Adipocyte (in vitro differentiated cells): ENCODE data around the gene PPP1R12C.
A peak's percentile ranks its signal among the peaks of the same experiment; 100 is the strongest.

Experiments used
- DNase-seq: peaks from one replicate; pipeline ENCODE4 v3.0.0-alpha.2; 2015; ENCODE audit warnings: low read depth
- H3K27me3 ChIP-seq: replicated peaks from 2 replicates; pipeline ENCODE4 v1.7.0; 2013; ENCODE audit warnings: mild to moderate bottlenecking, low read length, moderate library complexity; ENCODE audit not compliant: control insufficient read depth, insufficient read depth
- H3K36me3 ChIP-seq: 2 replicates; pipeline ENCODE4 v1.7.0; 2013; ENCODE audit warnings: low read length, mild to moderate bottlenecking, moderate library complexity; ENCODE audit not compliant: control insufficient read depth, insufficient read depth, severe bottlenecking
- H3K4me1 ChIP-seq: 2 replicates; pipeline ENCODE4 v1.7.0; 2013; ENCODE audit warnings: mild to moderate bottlenecking, low read length, moderate library complexity; ENCODE audit not compliant: control insufficient read depth, insufficient read depth
- H3K4me3 ChIP-seq: 2 replicates; pipeline ENCODE4 v1.7.0; 2013; ENCODE audit warnings: mild to moderate bottlenecking, low read length, moderate library complexity
- H3K9ac ChIP-seq: 2 replicates; pipeline ENCODE4 v1.7.0; 2013; ENCODE audit warnings: mild to moderate bottlenecking, low read length, moderate library complexity
- H3K9me3 ChIP-seq: 2 replicates; pipeline ENCODE4 v1.7.0; 2013; ENCODE audit warnings: mild to moderate bottlenecking, low read length, moderate library complexity; ENCODE audit not compliant: control insufficient read depth

The PPP1R12C gene

DNA sequence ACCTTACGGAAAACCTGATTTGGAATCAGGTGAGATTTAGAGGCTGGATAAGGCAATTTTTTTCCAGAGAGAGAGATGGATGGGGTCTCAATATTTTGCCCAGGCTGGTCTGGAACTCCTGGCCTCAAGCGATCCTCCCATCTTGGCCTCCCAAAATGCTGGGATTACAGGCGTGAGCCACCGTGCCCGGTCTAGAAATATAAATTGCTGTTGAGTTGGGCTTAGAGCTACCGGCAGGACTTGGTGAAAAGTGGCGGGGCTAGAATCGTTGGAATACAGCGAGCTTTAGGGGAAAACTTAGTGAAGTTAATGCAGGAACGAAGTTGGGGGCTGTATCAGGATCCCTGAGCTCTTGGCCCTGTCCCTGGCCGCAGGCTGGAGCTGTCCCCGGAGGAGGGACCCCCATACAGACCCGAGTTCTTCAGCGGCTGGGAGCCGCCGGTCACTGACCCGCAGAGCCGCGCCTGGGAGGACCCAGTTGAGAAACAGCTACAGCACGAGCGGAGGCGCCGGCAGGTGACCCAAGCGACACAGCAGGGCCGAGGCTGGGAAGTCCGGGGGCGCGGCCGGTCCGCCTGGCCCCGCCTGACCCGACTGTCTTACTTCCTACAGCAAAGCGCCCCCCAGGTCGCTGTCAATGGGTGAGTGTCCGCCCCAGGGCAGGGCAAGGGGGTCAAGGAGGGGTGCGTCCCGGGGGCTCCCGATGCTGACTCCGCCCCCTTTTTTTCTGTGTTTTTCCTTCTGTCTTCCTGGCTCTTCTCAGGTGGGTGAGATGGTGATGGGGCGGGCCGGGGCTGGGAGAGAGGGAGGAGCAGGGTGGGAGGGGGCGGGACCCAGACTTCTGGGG lies 34.2 kb downstream of the PPP1R12C start:
- no peaks in the 10 kb centered on the region for H3K36me3 ChIP-seq
- no peak overlapping the region for H3K4me3 ChIP-seq
- peaks cover 19% of the 10 kb centered on the region for H3K4me1 ChIP-seq
- no peak for DNase-seq
- no peak overlapping the region for H3K9ac ChIP-seq
- H3K9me3 ChIP-seq: peaks cover 3% of the 10 kb centered on the region
- H3K27me3 ChIP-seq: peaks cover 70% of the 10 kb centered on the region

- DNase-seq: peak; percentile 56
Measured at GRCh38 chr19:55082020-55082851, 35.2 kb downstream of the PPP1R12C start.

GRCh38 chr19:55081770-55082019 lies 35.7 kb downstream of the PPP1R12C start:
- Histone ChIP-seq H3K27me3 (peaks cover 76% of the 10 kb centered on the region), H3K9me3 (peaks cover 3% of the 10 kb centered on the region), H3K4me3 (no peak overlapping the region), H3K4me1 (peaks cover 5% of the 10 kb centered on the region), H3K9ac (no peak overlapping the region), H3K36me3 (no peaks in the 10 kb centered on the region)
- DNase-seq: no peak

More at GRCh38 chr19:55082020-55082851, 35.2 kb downstream of the PPP1R12C start:
- H3K4me3 ChIP-seq: no peak overlapping the region
- peaks cover 70% of the 10 kb centered on the region for H3K27me3 ChIP-seq
- H3K36me3 ChIP-seq: no peaks in the 10 kb centered on the region
- H3K9me3 ChIP-seq: peaks cover 3% of the 10 kb centered on the region
- H3K4me1 ChIP-seq: peaks cover 10% of the 10 kb centered on the region
- no peak overlapping the region for H3K9ac ChIP-seq

DNA sequence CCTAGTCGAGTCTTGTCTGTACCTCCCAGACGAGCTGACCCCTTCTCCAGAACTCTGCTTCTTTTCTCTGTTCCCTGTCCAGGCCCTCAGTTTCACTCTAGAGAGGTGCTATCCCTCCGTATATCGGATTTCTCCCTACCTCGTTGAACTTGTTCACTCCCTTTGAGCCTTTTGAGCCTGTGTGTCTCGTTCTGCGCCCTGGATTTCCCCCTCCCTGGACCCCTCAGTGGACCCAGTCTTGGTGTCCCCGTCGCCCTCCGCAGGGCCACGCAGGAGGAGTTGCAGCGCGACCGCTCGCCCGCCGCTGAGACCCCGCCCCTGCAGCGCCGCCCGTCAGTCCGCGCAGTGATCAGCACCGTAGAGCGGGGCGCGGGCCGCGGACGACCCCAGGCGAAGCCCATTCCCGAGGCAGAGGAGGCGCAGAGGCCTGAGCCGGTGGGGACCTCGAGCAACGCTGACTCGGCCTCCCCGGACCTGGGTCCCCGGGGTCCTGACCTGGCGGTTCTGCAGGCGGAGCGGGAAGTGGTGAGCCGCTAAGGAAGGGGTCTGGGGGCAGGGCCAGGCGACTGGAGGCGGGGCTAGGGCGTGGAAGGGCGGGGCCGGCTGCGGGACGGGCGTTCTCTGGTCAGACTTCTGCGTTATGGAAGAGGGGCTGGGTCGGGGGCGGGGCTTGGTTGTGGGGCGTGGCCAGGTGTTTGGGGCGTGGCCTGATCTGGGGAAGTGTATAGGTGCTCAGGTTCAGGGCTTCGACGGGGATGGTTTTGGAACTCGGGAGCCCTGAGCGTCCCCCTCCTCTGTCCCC lies 36.3 kb downstream of the PPP1R12C start:
- DNase-seq: peak; percentile 42
- Histone ChIP-seq H3K27me3 (peaks cover 77% of the 10 kb centered on the region), H3K4me1 (peaks cover 3% of the 10 kb centered on the region), H3K9me3 (peaks cover 3% of the 10 kb centered on the region), H3K4me3 (peak overlapping the region; percentile 17), H3K36me3 (no peaks in the 10 kb centered on the region), H3K9ac (no peak overlapping the region)

GRCh38 chr19:55080121-55080967 lies 37.1 kb downstream of the PPP1R12C start:
- Histone ChIP-seq H3K4me1 (peaks cover 3% of the 10 kb centered on the region), H3K9me3 (peaks cover 3% of the 10 kb centered on the region), H3K9ac (no peak overlapping the region), H3K4me3 (no peak overlapping the region), H3K27me3 (peaks cover 70% of the 10 kb centered on the region), H3K36me3 (no peaks in the 10 kb centered on the region)
- DNase-seq: peak; percentile 43

DNA sequence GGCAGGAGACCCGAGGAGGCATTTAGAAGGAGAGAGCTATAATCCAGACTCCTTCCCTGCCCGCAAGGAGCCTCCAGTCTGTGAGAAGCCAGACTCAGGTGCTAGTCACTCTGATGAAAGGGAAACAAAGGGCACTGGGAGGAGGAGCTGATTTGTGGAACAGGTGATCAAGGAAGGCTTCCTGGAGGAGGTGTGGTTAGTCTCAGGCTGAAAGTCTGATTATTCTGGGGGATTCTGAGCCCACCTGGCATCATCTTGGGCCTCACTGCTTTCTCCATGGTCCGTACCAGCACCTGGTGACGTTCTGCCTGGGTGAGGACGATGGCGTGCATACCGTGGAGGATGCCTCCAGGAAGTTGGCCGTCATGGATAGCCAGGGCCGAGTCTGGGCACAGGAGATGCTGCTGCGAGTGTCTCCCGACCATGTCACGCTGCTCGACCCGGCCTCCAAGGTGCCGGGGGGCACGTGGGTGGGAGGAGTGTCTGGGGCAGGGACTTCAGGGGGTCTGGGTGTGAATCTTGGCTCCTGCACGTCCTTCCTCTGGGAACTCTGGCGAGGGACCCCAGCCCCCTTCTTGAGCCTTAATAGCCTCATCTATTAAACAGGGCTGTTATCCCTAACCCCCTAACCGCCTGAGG lies 37.9 kb downstream of the PPP1R12C start:
- Histone ChIP-seq H3K9ac (no peak overlapping the region), H3K4me1 (peaks cover 3% of the 10 kb centered on the region), H3K9me3 (peaks cover 3% of the 10 kb centered on the region), H3K4me3 (no peak overlapping the region), H3K36me3 (no peaks in the 10 kb centered on the region), H3K27me3 (peaks cover 67% of the 10 kb centered on the region)
- no peak for DNase-seq

DNA sequence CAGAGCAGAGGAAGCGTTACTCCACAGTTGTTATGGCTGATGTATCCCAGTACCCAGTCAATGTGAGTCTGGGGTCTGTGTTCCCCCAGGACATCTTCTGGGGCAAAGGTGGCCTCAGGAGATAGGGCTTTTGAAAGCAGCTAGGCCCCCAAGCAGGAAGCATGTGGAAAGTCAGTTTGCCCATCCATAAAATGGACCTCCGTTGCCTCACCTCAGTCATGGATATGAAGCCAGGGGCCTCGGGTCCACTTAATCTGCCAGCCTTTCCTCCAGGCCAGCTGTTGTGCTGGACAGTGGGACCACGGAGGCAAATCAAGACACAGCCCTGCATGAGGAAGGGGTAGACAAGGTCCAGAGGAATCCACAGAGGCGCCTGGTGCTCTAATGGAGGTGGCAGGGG lies 38.4 kb downstream of the PPP1R12C start:
- H3K9ac ChIP-seq: no peak overlapping the region
- H3K27me3 ChIP-seq: peaks cover 62% of the 10 kb centered on the region
- H3K36me3 ChIP-seq: no peaks in the 10 kb centered on the region
- H3K4me1 ChIP-seq: peaks cover 3% of the 10 kb centered on the region
- peaks cover 3% of the 10 kb centered on the region for H3K9me3 ChIP-seq
- H3K4me3 ChIP-seq: no peak overlapping the region
- no peak for DNase-seq

GRCh38 chr19:55077106-55077505 lies 40.3 kb downstream of the PPP1R12C start:
- H3K36me3 ChIP-seq: no peaks in the 10 kb centered on the region
- H3K9ac ChIP-seq: no peak overlapping the region
- peaks cover 3% of the 10 kb centered on the region for H3K4me1 ChIP-seq
- H3K27me3 ChIP-seq: peaks cover 46% of the 10 kb centered on the region
- no peak overlapping the region for H3K4me3 ChIP-seq
- no peak for DNase-seq
- H3K9me3 ChIP-seq: no peaks in the 10 kb centered on the region

DNA sequence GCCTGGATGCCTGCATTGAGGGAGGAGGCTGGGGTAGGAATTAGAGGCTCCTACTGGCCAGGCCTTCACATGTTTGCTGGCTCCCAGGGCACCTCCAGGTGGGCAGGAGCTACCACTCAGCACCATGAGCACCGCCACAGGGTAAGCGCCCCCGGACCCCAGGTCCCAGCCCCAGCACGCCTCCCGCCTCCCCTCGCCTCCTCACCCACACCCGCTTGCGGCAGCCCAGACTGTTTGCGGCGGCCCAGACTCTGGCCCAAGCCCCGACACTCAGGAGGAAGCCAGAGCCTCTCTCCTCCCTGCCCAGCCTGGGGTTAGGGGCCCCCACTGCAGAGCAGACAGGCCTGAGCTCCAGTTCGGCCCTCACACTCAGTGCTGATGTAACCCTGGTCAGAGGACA lies 41.1 kb downstream of the PPP1R12C start:
- peaks cover 39% of the 10 kb centered on the region for H3K27me3 ChIP-seq

GRCh38 chr19:55075371-55075998 lies 42.0 kb downstream of the PPP1R12C start, which contains the start of gene EPS8L1:
Gene EPS8L1, plus strand, starts transcription at chr19:55075869. Its CDS starts 576 bp downstream, at chr19:55076445.
- Histone ChIP-seq H3K9ac (no peak within 1 kb of the TSS), H3K36me3 (no peaks in the 10 kb centered on the region), H3K4me1 (no peaks in the 10 kb centered on the region), H3K27me3 (peaks cover 35% of the 10 kb centered on the region), H3K4me3 (no peak within 1 kb of the TSS), H3K9me3 (no peaks in the 10 kb centered on the region)
- no peak for DNase-seq

More for the DNA sequence above, 41.1 kb downstream of the PPP1R12C start:
- peaks cover 3% of the 10 kb centered on the region for H3K4me1 ChIP-seq
- H3K4me3 ChIP-seq: no peak overlapping the region
- H3K9ac ChIP-seq: no peak overlapping the region
- DNase-seq: no peak
- no peaks in the 10 kb centered on the region for H3K36me3 ChIP-seq
- no peaks in the 10 kb centered on the region for H3K9me3 ChIP-seq
